ENCODE measurements around the gene KLHDC7B. TPM values are rescaled to one million over a fixed set of nuclear protein-coding genes. Genes with fewer than 3 reads are reported as not detected.

KLHDC7B gene
- total RNA-seq, 1 donor from 2014 or later = 0.07 TPM

- DNase-seq (ENCODE audit: low spot score in 2 of 2, unreplicated experiment in 2 of 2) = no peak
- no peak overlapping the region for H3K27ac Mint-ChIP-seq
- H3K4me3 Mint-ChIP-seq = no peak overlapping the region
- H3K36me3 Mint-ChIP-seq = no peaks in the 10 kb centered on the region
- no peaks in the 10 kb centered on the region for H3K27me3 Mint-ChIP-seq (ENCODE audit: low read depth)
- no peak for TF ChIP-seq CTCF (IDR thresholded peaks at IDR 0.05; ENCODE audit: unreplicated experiment)
- no peaks in the 10 kb centered on the region for H3K9me3 Mint-ChIP-seq
- peaks cover 5% of the 10 kb centered on the region for H3K4me1 Mint-ChIP-seq
Measured at GRCh38 chr22:50550395-50550794, 4.7 kb downstream of the KLHDC7B start.

GRCh38 chr22:50551160-50551752, 5.6 kb downstream of the KLHDC7B start:
- H3K4me1 Mint-ChIP-seq = peaks cover 2% of the 10 kb centered on the region
- no peak for TF ChIP-seq CTCF (IDR thresholded peaks at IDR 0.05; ENCODE audit: unreplicated experiment)
- H3K4me3 Mint-ChIP-seq = no peak overlapping the region
- no peak for DNase-seq (ENCODE audit: low spot score in 2 of 2, unreplicated experiment in 2 of 2)
- H3K36me3 Mint-ChIP-seq = no peaks in the 10 kb centered on the region
- no peaks in the 10 kb centered on the region for H3K9me3 Mint-ChIP-seq
- H3K27me3 Mint-ChIP-seq (ENCODE audit: low read depth) = peaks cover 3% of the 10 kb centered on the region
- no peak overlapping the region for H3K27ac Mint-ChIP-seq

DNA sequence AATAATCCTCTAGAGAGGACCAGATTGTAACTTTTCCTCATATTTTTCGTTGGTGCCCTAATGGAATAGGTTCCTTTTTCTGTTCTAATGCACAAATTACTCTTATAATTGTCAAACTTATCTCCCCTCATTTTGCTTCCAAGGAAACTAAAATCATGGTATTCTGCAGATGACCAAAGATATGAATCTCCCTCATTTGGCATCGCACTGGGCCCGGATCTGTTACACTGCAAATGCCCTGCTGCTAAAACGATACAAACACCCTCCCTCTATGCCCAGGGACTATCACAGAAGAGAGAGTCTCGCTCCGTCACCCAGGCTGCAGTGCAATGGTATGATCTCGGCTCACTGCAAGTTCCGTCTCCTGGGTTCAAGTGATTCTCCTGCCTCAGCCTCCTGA, 7.6 kb downstream of the KLHDC7B start:
- H3K4me1 Mint-ChIP-seq = peaks cover 2% of the 10 kb centered on the region
- H3K27me3 Mint-ChIP-seq (ENCODE audit: low read depth) = peaks cover 3% of the 10 kb centered on the region
- no peak overlapping the region for H3K4me3 Mint-ChIP-seq
- no peak for DNase-seq (ENCODE audit: low spot score in 2 of 2, unreplicated experiment in 2 of 2)
- H3K27ac Mint-ChIP-seq = no peak overlapping the region
- no peaks in the 10 kb centered on the region for H3K36me3 Mint-ChIP-seq
- TF ChIP-seq CTCF (IDR thresholded peaks at IDR 0.05; ENCODE audit: unreplicated experiment) = no peak
- H3K9me3 Mint-ChIP-seq = no peaks in the 10 kb centered on the region

DNA sequence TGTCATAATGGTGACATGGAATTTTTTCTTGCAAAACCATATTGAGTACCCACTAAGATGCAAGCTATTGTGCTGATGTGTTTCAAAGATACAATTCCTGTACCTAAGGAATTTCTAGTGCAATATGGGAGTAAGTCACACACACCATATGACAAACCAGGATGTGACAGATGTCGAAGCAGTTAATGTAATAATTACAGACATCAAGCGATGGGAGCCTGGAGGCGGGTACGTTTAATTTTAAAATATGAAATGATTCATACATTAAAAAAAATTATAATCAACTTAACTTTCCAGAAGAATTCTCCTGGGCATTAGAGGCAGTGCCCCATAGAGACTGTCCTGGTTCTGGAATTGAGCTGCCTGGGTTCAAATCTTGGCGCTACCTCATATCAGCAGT, 11.0 kb downstream of the KLHDC7B start:
- Mint-ChIP-seq H3K4me3 (no peak overlapping the region), H3K36me3 (no peaks in the 10 kb centered on the region), H3K27me3 (ENCODE audit: low read depth) (peaks cover 8% of the 10 kb centered on the region), H3K27ac (no peak overlapping the region), H3K4me1 (peaks cover 2% of the 10 kb centered on the region), H3K9me3 (no peaks in the 10 kb centered on the region)
- TF ChIP-seq CTCF (IDR thresholded peaks at IDR 0.05; ENCODE audit: unreplicated experiment) = no peak
- DNase-seq (ENCODE audit: low spot score in 2 of 2, unreplicated experiment in 2 of 2) = no peak

DNA sequence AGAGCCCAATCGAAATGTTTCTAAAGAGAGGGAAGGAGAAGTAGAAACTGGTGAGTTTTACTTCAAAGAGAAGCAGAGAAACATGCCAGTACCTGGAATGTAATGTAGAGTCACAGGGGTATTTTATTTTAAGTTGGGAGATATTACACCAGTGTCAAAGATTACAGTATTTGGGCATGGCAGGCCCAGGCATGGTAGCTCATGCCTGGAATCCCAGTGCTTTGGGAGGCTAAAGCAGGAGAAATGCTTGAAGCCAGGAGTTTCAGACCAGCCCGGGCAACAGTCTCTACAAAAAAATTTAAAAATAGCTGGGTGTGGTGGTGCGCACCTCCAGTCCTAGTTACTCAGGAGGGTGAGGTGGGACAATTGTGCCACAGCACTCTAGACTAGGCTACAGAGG, 14.3 kb downstream of the KLHDC7B start:
- TF ChIP-seq CTCF (IDR thresholded peaks at IDR 0.05; ENCODE audit: unreplicated experiment) = no peak
- peaks cover 12% of the 10 kb centered on the region for H3K4me1 Mint-ChIP-seq
- no peaks in the 10 kb centered on the region for H3K9me3 Mint-ChIP-seq

More for the DNA sequence above, 14.3 kb downstream of the KLHDC7B start:
- no peak for DNase-seq (ENCODE audit: low spot score in 2 of 2, unreplicated experiment in 2 of 2)
- Mint-ChIP-seq H3K36me3 (no peaks in the 10 kb centered on the region), H3K27me3 (ENCODE audit: low read depth) (peaks cover 8% of the 10 kb centered on the region), H3K4me3 (no peak overlapping the region), H3K27ac (no peak overlapping the region)

All from mesothelial cell of epicardium (in vitro differentiated cells).